Pons (tissue), 1 donor: ENCODE data around the gene TMTC2.

Experiments used
- DNase-seq: peaks from one replicate; pipeline ENCODE4 v3.0.0-alpha.2; 2016; ENCODE audit warnings: low spot score

TMTC2 gene

DNA sequence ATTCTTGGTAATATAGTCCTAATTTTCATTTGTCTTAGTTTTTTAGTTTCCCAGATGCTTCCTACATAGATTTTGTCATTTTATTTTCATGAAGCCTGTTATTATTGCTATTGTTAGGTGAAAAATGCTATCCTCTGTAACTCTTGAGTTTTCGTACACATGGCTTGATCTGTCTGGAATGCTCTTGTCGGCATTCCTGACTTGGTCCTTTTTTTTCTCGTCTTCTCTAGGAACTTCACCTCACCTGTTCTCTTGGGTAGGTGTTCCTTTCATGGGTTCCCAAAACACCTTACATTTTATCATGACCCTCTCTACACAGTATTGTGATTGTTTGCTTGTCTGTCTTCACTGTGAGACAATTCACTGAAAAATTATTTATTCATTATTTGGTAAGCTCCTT is 267.4 kb downstream of the TMTC2 start:
- DNase-seq, result no peak

DNA sequence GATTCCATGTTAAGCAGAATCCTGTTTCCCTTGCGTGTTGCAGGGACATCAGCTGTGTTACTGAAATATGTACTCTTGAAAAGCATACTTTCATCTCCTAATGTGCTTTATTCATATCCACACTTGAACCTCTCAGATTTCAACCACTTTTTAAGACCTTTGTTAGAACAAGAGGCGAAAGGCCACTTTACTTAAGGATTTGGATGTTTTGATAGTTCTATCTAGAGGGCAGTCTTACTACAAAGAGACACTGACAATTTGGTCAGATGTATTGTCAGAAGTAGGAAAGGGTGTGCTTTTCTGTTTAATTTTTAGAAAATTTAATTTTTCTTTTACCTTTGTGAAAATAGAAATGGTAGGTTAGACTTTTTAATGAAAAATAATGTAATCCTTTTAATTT is 267.9 kb downstream of the TMTC2 start:
- peak; percentile 65 for DNase-seq

DNA sequence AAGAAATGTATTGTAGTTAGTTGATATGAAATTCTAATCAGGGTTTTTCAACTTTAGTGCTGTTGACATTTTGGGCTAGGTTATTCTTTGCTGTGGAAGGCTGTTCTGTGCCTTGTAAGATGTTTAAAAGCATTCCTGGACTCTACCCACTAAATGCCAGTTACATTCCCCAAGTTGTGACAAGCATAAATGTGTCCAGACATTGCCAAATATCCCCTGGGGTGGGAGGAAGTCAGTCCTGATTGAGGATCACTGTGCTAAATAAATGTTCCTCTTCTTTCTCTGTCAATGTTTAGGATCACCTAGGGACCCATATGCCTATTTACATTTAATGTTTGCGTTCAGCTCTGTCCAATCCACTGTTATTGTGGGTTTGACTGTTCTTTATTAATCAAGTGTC is 268.3 kb downstream of the TMTC2 start:
- no peak for DNase-seq

DNA sequence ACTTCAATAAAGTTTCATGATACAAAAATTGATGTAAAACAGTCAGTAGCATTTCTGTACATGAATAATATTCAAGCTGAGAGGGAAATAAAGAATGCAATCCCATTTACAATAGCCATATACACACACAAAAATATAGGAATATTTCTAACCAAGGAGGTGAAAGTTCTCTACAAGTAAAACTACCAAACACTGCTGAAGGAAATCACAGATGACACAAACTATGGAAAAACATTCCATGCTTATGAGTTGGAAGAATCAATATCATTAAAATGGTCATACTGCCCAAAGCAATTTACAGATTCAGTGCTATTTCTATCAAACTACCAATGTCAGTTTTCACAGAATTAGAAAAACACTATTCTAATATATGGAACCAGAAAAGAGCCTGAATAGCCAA is 272.3 kb downstream of the TMTC2 start:
- DNase-seq, result no peak

DNA sequence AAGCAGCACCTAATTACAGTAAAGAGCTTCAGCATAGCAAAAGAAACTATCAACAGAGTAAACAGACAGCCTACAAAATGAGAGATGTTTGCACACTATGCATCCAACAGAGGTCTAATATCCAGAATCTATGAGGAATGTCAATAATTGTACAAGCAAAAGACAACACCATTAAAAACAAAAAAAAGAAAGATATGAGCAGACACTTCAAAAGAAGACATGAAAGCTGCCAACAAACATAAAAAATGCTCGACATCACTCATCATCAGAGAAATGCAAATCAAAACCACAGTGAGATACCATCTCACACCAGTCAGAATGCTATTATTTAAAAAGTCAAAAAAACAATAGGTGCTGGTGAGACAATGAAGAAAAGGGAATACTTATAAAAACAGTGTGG is 273.1 kb downstream of the TMTC2 start:
- DNase-seq, result no peak

DNA sequence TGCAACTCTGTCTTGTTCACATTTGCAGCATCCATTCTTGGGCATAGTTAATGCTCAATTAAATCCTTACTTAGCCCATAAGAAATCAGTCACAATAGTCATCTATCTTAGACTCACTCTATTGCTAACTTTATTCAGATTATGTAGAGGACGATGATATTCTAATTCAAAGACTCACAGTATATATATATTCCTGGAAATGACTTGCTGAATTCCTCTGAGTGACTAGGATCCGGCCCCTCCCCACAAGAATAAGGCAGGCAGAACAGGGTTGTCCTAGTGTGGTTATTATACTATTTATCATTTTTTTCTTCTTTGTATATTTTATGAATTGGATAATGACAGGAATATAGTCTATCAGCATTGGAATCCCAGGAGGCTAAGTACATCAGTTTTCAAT is 275.1 kb downstream of the TMTC2 start:
- no peak for DNase-seq

DNA sequence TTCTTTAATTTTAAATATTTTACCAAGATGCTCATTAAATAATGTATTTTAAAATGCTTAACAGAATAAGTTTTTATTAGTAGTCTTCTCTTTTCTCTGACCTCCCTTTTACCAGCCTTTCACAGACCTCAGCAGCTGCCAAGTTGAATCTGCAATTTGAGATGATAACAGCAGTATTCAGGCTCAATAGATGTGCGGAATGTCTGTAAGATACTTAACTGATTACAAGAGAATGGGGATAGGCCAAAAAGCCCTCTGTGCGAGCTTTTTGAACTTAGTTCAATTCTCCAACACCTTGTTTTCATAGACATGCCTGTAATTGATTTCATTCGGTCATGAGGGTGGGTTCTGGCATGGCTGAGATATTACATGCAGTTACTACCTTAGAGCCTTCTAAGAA is 277.2 kb downstream of the TMTC2 start:
- DNase-seq, result no peak

DNA sequence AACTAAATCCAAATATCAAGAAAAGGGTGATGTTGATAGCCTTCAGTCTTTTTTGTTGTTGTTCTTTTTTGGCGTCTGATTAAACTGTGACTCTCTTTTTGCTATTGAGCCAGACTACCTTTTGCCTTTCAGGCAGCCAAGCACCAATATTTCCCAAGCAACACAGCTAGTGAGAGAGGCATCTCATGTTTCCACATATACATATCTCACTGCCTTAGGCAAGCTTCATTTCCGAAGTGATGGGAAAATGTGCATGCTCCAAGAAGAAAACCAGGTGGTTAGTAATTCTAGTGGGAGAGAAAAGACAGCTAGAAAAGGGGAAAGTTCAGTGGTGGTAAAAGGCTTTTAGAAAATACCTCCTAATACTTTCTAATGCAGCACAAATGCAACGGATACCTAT is 277.7 kb downstream of the TMTC2 start:
- DNase-seq, result no peak

DNA sequence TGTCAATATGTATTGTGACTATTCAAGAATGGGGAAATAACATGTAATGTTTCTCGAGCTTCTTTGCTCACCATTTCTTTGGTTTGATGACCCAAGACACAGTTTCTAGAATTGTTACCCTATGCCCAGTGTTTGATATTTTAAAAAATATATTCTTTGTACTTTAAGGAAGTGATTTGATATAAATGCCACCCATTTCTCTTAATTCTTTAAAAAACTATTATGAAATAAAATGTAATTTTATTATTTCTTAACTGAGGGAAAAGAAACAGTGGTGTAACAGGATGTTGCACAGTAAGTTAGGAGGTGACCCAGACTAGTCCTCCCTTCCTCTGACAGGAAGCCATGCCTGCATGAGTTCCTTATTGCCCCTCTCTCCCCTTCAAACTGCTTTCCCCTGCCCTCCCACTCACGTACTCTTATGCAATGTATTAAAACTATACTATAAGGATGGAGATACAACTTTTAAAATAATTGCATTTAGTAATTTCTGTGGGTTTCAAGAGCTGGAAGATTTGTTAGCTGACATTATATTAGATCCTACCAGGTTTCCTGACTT is 279.4 kb downstream of the TMTC2 start:
- DNase-seq, result no peak

DNA sequence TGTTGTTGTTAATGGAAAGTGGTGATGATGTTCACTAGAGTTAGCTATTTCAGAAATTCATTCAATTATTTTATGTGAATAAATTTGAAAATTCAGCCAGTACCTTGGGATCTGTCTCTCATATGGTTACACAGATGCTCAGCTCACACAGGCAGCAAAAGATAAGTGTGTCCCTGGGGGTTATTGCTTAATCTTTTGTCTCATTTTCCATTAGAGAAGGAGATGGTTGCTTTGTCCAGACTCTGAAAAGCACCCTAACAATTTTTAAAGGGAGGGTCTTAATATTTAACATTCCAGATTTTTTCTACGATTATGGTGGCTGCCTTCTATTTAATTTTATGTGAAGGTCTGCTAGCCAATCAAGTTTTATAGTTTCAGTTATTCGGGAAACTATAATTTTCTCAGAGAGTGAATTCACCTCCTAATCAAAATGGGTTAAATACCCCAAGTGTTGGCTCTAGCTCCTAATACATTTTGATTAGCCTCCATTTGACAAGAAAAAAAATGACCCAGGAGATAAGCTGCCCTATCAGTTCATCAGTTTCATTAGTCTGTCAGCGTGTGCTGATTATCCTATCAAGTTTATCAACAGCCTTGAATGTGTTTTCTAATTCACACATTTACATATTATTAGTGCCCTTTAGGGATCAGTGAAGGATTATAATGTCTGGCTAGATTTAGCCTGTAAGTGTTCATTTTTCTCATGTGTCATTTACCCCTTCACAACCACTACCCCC is 282.1 kb downstream of the TMTC2 start:
- no peak for DNase-seq

DNA sequence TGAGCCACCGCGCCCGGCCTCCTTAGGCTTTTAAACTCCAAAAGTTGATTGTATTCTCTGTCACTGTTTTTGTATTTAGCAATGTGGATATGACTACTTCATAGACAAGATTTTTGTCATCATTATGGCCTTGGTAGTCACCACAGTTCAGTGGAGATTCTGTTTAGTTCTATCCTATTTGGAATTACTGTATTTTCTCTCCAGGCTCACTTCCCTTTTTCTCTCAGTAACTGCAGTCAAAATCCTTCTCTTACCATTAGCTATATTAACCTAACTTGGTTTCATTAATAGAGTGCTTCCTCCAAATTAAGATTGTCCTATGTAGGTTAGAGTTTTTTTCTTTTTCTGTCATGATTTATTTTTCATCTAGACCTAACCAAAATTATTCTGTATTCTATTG is 283.9 kb downstream of the TMTC2 start:
- DNase-seq, result no peak

DNA sequence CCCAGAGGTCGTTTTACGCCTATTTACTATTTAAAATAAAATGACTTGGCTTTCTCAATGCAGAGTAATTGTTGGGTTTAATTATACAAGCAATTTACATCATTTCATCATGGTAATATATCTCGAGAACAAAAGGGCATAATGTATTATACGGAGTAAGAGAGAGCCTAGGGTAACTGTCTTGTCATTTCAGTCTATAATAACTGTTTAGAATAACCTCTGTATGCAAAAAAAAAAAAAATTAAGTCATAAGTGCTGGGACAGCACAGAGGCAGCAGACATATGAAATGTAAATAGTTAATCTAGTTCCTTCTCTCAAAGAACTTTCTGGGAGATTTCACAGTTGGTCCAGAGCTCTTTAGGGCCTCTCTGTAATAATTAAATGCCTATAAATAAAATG is 284.9 kb downstream of the TMTC2 start:
- DNase-seq, result no peak

DNA sequence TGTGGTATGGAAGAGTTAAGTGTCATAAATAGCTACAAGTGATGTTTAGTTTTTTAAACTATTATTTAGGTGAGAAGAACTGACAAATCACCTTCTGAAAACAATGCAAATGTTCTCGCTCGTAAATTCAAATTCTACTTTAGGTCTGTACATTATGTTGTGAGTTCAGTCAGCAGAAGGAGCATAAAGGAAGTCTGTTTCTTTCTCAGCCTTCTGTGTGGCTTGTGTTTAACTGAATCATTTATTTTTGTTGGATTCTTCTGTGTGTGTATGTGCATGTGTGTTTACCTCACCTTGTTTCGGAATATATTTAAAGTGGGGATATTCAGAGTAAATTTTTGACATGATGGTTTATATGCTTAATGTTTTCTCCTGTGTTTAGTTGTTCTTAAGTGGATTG is 285.9 kb downstream of the TMTC2 start:
- DNase-seq, result peak; percentile 78

DNA sequence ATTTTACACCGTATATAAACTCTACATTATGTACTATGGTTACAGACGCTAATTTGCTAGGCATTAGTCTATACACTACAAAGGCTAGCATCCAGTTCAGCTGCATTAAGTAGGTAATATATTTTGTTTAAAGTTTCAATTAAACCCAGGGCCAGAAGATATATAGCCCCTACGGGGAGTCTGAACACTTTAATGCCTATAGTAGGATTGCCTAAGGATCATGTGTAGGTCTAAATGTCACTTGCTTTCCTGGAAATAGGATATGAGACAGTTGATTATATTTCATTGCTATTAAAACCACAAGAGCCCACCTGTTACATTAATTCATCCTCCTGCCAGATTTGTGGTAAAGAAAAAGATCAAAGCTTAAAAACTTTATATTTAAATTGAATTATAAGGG is 286.9 kb downstream of the TMTC2 start:
- DNase-seq, result no peak

DNA sequence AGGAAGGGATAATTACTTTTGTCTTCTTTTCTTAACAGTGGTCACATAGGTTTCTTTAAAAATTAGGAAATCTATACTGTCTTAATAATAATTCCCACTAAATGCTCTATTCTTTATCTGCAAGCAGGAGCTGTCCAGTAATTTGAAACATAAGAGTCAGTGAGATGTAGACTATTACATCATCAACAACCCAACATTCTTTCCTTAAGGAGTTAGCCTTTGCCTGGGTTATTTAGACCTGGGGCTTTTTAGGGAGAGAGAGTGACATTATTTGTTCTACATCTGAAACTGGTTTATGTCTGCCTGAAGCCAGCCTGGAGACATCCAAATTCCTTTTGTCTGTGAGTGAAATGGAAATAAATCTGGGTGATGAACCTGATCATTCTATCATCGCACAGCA is 294.4 kb downstream of the TMTC2 start:
- no peak for DNase-seq

DNA sequence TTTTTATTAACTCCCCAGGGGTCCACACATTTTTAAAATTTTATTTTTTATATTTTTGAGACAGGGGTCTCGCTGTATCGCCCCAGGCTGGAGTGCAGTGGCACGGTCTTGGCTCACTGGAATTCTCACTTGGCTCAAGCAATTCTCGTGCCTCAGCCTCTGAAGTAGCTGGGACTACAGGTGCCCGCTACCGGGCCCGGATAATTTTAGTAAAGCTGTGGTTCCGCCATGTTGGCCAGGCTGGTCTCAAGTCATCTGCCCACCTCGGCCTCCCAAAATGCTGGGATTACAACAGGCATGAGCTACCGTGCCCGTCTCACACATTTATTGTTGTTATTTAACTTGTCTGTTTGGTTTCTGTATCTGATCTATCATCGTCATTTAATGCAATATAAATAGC is 307.4 kb downstream of the TMTC2 start:
- no peak for DNase-seq

DNA sequence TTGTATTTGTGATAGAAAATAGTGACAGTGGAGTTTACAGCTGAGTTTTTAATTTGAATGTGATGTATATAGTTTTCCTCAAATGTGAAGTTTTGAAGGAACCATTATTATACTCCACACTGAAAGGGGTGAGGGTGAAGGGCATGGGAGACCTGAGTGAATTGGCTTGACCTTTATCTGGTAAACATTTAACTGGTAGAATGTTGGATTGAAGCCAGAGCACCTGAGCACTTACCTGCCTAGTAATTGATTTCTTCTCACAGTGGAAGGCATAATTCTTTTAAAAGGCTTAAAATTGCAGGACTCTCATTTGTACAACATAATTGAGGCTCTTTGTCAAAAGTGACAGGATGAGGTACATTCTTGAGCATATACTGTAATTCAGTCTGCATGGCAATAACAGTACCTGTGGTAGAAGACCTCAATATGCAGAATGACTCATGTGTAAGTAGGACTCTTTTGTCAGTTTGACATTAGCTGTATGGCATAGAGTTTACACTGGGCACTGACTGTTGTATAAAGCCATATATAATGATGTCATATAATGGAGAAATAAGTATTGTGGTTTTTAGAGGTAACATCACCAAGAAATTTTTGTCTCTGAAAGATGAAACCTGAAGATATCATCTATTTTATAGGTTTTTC is 309.6 kb downstream of the TMTC2 start:
- DNase-seq, result no peak

DNA sequence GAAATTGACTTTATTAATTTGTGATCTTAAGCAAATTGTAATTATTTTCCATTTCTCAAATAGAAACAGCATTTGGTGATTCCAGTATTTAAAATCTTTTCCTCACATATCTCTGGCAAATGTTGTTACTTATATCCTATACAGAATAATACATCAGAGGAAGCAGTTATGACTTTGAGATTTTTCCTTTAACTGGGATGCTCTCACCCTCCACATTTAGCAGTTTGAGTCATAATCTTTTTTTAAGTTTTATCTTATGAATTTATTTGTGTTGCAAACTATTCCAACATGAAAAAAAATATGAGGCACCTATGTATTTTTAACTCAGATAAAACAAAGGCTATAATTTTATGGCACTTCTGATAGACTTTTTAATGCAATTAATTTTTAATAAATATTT is 311.8 kb downstream of the TMTC2 start:
- DNase-seq, result no peak

DNA sequence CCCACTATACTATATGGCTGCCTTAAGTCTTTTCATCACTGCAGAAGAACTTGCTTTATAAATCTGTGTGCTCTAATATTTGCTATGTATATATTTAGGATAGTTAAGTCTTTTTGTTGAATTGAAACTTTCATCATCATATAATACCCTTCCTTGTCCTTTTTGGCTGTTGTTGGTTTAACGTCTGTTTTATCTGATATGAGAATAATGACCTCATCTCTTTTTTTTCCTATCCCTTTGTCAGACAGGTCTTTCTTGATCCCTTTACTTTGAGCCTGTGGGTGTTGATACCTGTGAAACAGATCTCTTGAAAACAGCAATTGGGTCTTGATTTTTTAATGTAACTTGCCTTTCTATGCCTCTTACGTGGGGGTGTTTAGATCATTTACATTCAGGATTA is 316.3 kb downstream of the TMTC2 start:
- DNase-seq, result no peak

DNA sequence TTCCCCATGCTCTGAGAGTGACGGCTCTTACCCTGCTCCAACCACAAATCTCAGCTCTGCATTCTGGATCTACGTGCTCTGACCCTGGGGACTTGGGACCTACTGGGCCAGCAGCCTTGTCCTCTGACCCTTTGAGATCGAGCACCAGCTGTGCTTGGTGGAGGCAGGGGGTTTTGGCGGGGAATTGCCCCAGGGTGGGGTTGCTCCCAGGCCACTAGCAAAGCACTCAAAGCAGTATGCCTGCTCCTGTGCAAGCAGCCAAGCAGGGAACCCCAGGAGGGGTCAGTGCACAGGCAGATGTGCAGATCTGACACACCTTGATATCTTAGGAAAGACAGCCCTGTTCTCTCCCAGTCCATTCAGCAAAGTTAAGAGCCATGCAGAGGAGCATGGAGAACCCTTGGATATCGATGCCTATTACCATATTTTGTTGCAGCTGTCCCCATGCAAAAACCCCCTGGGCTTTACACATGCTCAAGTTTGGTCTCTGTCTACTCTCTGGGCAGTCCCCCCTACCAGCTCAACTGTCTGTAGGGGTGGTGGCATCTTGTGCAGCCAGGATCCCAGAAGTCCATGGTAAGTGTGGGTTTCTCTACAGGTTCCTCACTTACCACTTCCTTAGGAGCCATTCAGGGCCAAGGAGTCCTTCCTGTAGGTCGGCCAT is 319.0 kb downstream of the TMTC2 start:
- DNase-seq, result no peak

DNA sequence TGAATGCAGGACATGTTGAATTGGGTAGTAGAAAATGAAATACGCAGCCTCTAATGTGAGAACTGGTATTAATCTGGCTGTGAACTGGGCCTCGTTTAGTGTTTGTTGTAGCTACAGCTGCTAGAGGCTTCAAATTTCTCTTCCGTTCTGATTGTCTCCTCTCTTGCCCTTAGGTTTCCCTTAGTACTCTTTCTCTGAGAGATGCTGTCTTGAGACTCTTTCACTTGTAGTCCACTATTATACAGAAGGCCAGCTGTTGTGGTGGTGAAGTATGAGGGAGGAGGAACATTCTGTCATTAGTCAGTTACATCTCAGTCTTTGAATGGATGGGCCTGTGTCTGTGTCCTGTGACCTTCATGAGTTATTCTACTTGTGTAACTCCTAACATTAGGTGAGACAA is 322.0 kb downstream of the TMTC2 start:
- no peak for DNase-seq

DNA sequence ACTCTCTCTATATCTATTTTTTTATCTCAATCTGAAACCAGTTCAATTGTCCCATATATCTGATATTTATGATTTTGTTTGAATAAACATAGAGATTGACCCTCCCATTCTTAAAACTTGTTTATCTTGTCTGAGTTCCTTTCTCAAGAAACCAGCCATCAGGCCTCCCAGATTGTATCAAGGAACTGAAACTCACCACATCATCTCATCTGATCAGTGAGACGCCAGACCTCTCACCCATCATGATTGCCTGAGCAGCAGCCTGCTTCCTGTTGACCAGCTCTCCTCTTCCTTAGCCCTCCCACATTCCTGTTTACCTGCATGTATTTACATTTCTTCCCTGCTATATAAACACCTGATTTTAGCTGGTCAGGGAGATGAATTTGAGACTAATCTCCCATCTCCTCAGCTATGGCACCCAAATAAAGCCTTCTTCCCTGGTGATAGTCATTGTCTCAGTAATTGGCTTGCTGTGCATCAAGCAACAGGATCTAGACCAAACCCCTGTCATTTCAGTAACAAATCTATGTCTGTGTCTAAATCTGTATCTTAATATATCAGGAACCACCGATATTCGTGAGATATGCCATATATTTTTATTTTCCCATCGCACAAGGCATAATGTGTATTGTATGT is 323.6 kb downstream of the TMTC2 start:
- DNase-seq, result no peak
